ENCODE results near the gene MTARC1. TPM values are rescaled to one million over a fixed set of nuclear protein-coding genes. Genes with fewer than 3 reads are reported as not detected.
A peak's percentile ranks its signal among the peaks of the same experiment; 100 is the strongest.

MTARC1 gene
- total and polyA plus RNA-seq, 10 of the 15 experiments (the other 5 are each of a cell fraction or from before 2014, with no cell fraction given): 0.23 to 1.5 (median 0.48) TPM

- TF ChIP-seq E2F4 (IDR thresholded peaks at IDR 0.05; ENCODE audit: low read depth, low read length) (no peak), CBFB (IDR thresholded peaks at IDR 0.05; ENCODE audit: low read depth) (no peak), EED (IDR thresholded peaks at IDR 0.05; ENCODE audit: low read depth) (no peak), FOS (IDR thresholded peaks at IDR 0.05; ENCODE audit: borderline replicate concordance, extremely low read depth, insufficient read length) (no peak), CREB1 (IDR thresholded peaks at IDR 0.05; ENCODE audit: low read depth) (no peak), CHD2 (IDR thresholded peaks at IDR 0.05; ENCODE audit: borderline replicate concordance, low read depth, low read length) (no peak), YBX1 (IDR thresholded peaks at IDR 0.05) (no peak), BCL3 (IDR thresholded peaks at IDR 0.05; ENCODE audit: borderline replicate concordance, insufficient read depth, low read depth, low read length, poor library complexity, severe bottlenecking) (no peak), CREM (IDR thresholded peaks at IDR 0.05; ENCODE audit: low read depth) (no peak), CEBPB (IDR thresholded peaks at IDR 0.05; ENCODE audit: borderline replicate concordance in 1 of 2, low read depth in 2 of 2, low read length in 2 of 2) (no peak)
These were observed 37.8 kb upstream of the MTARC1 start (continued) for GRCh38 chr1:220748936-220749335.

- CTCF ChIA-PET: interaction anchor here (1.4 to 2.7 kb wide), 2 partner anchors 12 to 25 kb away, joined by 4 to 8 read pairs; no protein-coding TSS in a partner anchor
- TF ChIP-seq ZNF207 (IDR thresholded peaks at IDR 0.05; ENCODE audit: borderline replicate concordance) (no peak), SUZ12 (IDR thresholded peaks at IDR 0.05; ENCODE audit: unreplicated experiment) (no peak), GABPA (IDR thresholded peaks at IDR 0.05; ENCODE audit: low read depth) (no peak), SIX5 (IDR thresholded peaks at IDR 0.05; ENCODE audit: low read depth, low read length, severe bottlenecking) (no peak), POLR2AphosphoS2 (IDR thresholded peaks at IDR 0.05; ENCODE audit: low read depth, low read length) (no peak), EZH2 (IDR thresholded peaks at IDR 0.05; ENCODE audit: borderline replicate concordance, control insufficient read depth, low read depth, low read length) (no peak), CHD4 (IDR thresholded peaks at IDR 0.05) (no peak), NFIC (IDR thresholded peaks at IDR 0.05; ENCODE audit: low read depth, low read length) (no peak), ZSCAN29 (IDR thresholded peaks at IDR 0.05) (no peak), ZBTB4 (CRISPR knock-in tag; IDR thresholded peaks at IDR 0.05) (no peak)
These were observed 36.6 kb upstream of the MTARC1 start for GRCh38 chr1:220750131-220750515.

More at GRCh38 chr1:220750131-220750515, 36.6 kb upstream of the MTARC1 start:
- Histone ChIP-seq H3K9me3 (replicated peaks; ENCODE audit: control insufficient read depth, insufficient read depth, low read length) (no peaks in the 10 kb centered on the region), H3K4me3 (no peak overlapping the region), H3K36me3 (ENCODE audit: control insufficient read depth in 2 of 2, insufficient read depth in 2 of 2, low read length in 1 of 2) (no peaks in the 10 kb centered on the region), H2AFZ (ENCODE audit: control insufficient read depth, low read depth, low read length) (no peak overlapping the region), H4K20me1 (ENCODE audit: control insufficient read depth, insufficient read depth) (no peaks in the 10 kb centered on the region), H3K4me1 (ENCODE audit: control insufficient read depth, insufficient read depth, low read length) (no peaks in the 10 kb centered on the region), H3K27ac (ENCODE audit: control insufficient read depth, insufficient read depth) (no peak overlapping the region), H3K79me2 (ENCODE audit: control insufficient read depth, insufficient read depth, low read length) (no peaks in the 10 kb centered on the region), H3K9ac (ENCODE audit: control insufficient read depth, insufficient read depth, low read length) (no peak overlapping the region), H3K4me2 (ENCODE audit: control insufficient read depth, insufficient read depth) (no peak overlapping the region), H3K27me3 (replicated peaks in 1 of 2; ENCODE audit: control insufficient read depth in 2 of 2, insufficient read depth in 2 of 2, low read length in 1 of 2) (peaks cover 2 to 10% of the 10 kb centered on the region in 2 experiments; a peak in 2 of 4 replicates)
- no peak for ATAC-seq
- 0% methylated on average over 6 of the region's 6 CpGs for WGBS (ENCODE audit: insufficient coverage, insufficient replicate concordance, low lambda C conversion rate, missing lambda C conversion rate)
- in situ Hi-C loops (cut with MboI) (no loop called here), intact Hi-C loops (cut with micrococcal nuclease; ENCODE audit: unreplicated experiment) (no loop called here)
- ChIA-PET RAD21 (ENCODE audit: unreplicated experiment) (no interaction called here), POLR2A (interaction anchor here (1.0 kb wide), 1 partner anchor 48 kb away, joined by 3 read pairs; no protein-coding TSS in a partner anchor), SMC1A (ENCODE audit: uncharacterized antibody, unreplicated experiment) (interaction anchor here (1.0 to 1.2 kb wide), 3 partner anchors 9 to 21 kb away, joined by 3 to 4 read pairs (median 4); no protein-coding TSS in a partner anchor)
- BruUV-seq (replicated peaks): TSS peak; percentile 46
- no peak for DNase-seq (ENCODE audit: low read depth, low spot score)
- FAIRE-seq: no peak

Data from GM12878 (cell line).